Kidney (tissue), 14 donors: ENCODE measurements around the gene ADGRE2. TPM values are rescaled to one million over a fixed set of nuclear protein-coding genes. Genes with fewer than 3 reads are reported as not detected.
A peak's percentile ranks its signal among the peaks of the same experiment; 100 is the strongest.
"Not testable (repeated sequence)": the region's sequence is repeated elsewhere in the genome, so short reads cannot be mapped to it uniquely, and the experiment has no call there.

Source experiments
- DNase-seq, 5 donors: peaks; one replicate each; pipeline ENCODE4 v3.0.0-alpha.2; 2013 to 2020
- FAIRE-seq: peaks from 2 replicates; lab custom pipeline; 2012; peaks lifted over from hg19 to GRCh38; lab: Jason Lieb, UNC
- H3K27ac ChIP-seq, 2 donors: one replicate each; pipeline ENCODE4 v1.7.0; 2013; ENCODE audit warnings: low read depth in 2 of 2, low read length in 2 of 2, inconsistent platforms in 1 of 2
- H3K27me3 ChIP-seq: one replicate; pipeline ENCODE4 v1.7.1; 2013; ENCODE audit warnings: low read length, inconsistent platforms; ENCODE audit not compliant: control insufficient read depth, insufficient read depth
- H3K36me3 ChIP-seq, 3 donors: one replicate each; pipeline versions ENCODE4 v1.7.0 to v1.7.1; 2013; ENCODE audit warnings: low read length in 3 of 3, control low read depth in 1 of 3, inconsistent platforms in 1 of 3; ENCODE audit not compliant: insufficient read depth in 3 of 3, control insufficient read depth in 2 of 3
- H3K4me1 ChIP-seq, 3 donors: one replicate each; pipeline versions ENCODE4 v1.7.0 to v1.7.1; 2013; ENCODE audit warnings: low read length in 3 of 3, inconsistent platforms in 1 of 3, low read depth in 1 of 3; ENCODE audit not compliant: control insufficient read depth in 2 of 3, insufficient read depth in 2 of 3
- H3K4me3 ChIP-seq, 3 donors: one replicate each; pipeline versions ENCODE4 v1.7.0 to v1.8.1; 2013; ENCODE audit warnings: low read length in 3 of 3, control low read depth in 1 of 3, inconsistent platforms in 1 of 3
- H3K9ac ChIP-seq, 3 donors: one replicate each; pipeline versions ENCODE4 v1.7.0 to v1.7.1; 2013; ENCODE audit warnings: low read length in 3 of 3, control low read depth in 1 of 3, inconsistent platforms in 1 of 3
- H3K9me3 ChIP-seq, 3 donors: one replicate each; pipeline versions ENCODE4 v1.7.0 to v1.7.1; 2013; ENCODE audit warnings: low read length in 3 of 3, control low read depth in 1 of 3, inconsistent platforms in 1 of 3; ENCODE audit not compliant: control insufficient read depth in 2 of 3, insufficient read depth in 1 of 3
- CTCF ChIP-seq: IDR thresholded peaks from 3 replicates; pipeline ENCODE4 v1.5.1; 2012; ENCODE audit warnings: mild to moderate bottlenecking, moderate library complexity, borderline replicate concordance; ENCODE audit not compliant: insufficient read depth; ENCODE audit errors: extremely low read depth
- intact Hi-C: fragments of 100-400 bp; cut with DNase I; formaldehyde crosslinking; loops from one replicate; pipeline ENCODE4 v1.11.1; 2022
- polyA plus RNA-seq: library from polyadenylated mRNA; stranded (reverse); fragments of 350-450 nt; fragmentation: Illumina TruSeq; extraction: RNeasy Lipid Tissue Mini Kit (QIAGEN cat#74804); gene quantifications from one replicate; pipeline ENCODE4 v1.2.3, GENCODE V29; 2014; ENCODE audit warnings: low read depth, low replicate concordance; ENCODE audit not compliant: insufficient read depth
- total RNA-seq: library from RNA; stranded (reverse); fragmentation: NEBNext Ultra II Directional; extraction: Animal tissue kit (Norgen Biotek cat#: 25700); gene quantifications from one replicate; pipeline ENCODE4 v1.2.1, GENCODE V29; 2021
- donor health status: control.
- donor health status: control.
- donor health status: control.
- donor health status: control.
- donor health status: control.
- donor health status: DM: yes; HTN: yes; CAD: no.
- donor health status: Normal renal cell carcinoma (clear cell type).

Gene ADGRE2
- total and polyA plus RNA-seq, 2 donors from 2014 or later: 0.15 to 10.4 TPM

GRCh38 chr19:14782626-14783409 lies 4.5 kb upstream of the ADGRE2 start:
- Histone ChIP-seq H3K27me3 (no peaks in the 10 kb centered on the region), H3K9ac (no peak overlapping the region), H3K9me3 (no peaks in the 10 kb centered on the region), H3K4me1 (no peaks in the 10 kb centered on the region), H3K36me3 (no peaks in the 10 kb centered on the region), H3K27ac (no peak overlapping the region), H3K4me3 (no peak overlapping the region)
- no peak for FAIRE-seq
- DNase-seq: no peak
- intact Hi-C loops: no loop called here
- TF ChIP-seq CTCF: no peak

- FAIRE-seq, H3K4me3 ChIP-seq, H3K9me3 ChIP-seq, H3K27ac ChIP-seq, H3K4me1 ChIP-seq, intact Hi-C loops, H3K36me3 ChIP-seq, H3K9ac ChIP-seq, H3K27me3 ChIP-seq: not testable (repeated sequence)
- peak in 1 of 5 donors; percentile 18 for DNase-seq
Observed at GRCh38 chr19:14781713-14782536, 3.6 kb upstream of the ADGRE2 start.

- intact Hi-C loops, H3K27ac ChIP-seq, H3K4me1 ChIP-seq, FAIRE-seq, H3K36me3 ChIP-seq, H3K9me3 ChIP-seq, H3K27me3 ChIP-seq, H3K9ac ChIP-seq, H3K4me3 ChIP-seq: not testable (repeated sequence)
- DNase-seq: peak in 1 of 5 donors; percentile 21
Observed at GRCh38 chr19:14780622-14781225, 2.4 kb upstream of the ADGRE2 start.

DNA sequence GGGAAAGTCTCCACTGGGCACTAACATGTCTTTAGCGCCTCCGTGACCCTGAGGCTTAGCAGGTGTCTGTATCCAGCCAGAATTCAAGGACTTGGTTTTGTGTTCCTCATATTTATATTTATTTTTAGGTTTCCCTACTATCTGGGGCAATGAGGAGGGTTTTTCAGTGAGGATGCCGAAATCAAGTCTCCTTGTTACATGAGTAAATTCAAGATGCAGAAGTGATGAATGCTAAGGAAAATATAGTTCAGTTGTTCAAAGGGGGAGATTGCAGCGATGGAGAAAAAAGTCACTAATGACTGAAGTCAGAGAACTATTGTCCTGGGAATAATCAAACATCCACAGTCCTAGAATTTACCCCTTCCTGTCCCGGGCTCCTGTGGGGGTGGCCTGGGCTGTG lies 791 bp upstream of the ADGRE2 start:
- no peaks in the 10 kb centered on the region for H3K36me3 ChIP-seq
- TF ChIP-seq CTCF: no peak
- no peak overlapping the region for H3K9ac ChIP-seq
- intact Hi-C loops: no loop called here
- no peak for DNase-seq
- H3K4me1 ChIP-seq: no peaks in the 10 kb centered on the region
- H3K27me3 ChIP-seq: no peaks in the 10 kb centered on the region
- H3K9me3 ChIP-seq: no peaks in the 10 kb centered on the region
- H3K4me3 ChIP-seq: no peak overlapping the region
- FAIRE-seq: no peak
- H3K27ac ChIP-seq: no peak overlapping the region

DNA sequence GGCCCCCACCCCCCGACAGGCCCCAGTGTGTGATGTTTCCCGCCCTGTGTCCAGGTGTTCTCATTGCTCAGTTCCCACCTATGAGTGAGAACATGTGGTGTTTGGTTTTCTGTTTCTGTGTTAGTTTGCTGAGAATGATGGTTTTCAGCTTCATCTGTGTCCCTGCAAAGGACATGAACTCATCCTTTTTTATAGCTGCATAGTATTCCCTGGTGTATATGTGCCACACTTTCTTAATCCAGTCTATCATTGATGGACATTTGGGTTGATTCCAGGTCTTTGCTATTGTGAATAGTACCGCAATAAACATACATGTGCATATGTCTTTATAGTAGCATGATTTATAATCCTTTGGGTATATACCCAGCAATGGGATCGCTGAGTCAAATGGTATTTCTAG lies 715 bp downstream of the ADGRE2 start:
- H3K9ac ChIP-seq, H3K27ac ChIP-seq, H3K27me3 ChIP-seq, FAIRE-seq, intact Hi-C loops, H3K36me3 ChIP-seq, H3K4me3 ChIP-seq, H3K9me3 ChIP-seq, H3K4me1 ChIP-seq, DNase-seq: not testable (repeated sequence)
